Activated naive CD8-positive, alpha-beta T cell treated with anti-CD3 and anti-CD28 coated beads, Interleukin-2, amount 50 U/mL, for 24 hours (primary cell): ENCODE results near the gene ANGPT4.
A peak's percentile ranks its signal among the peaks of the same experiment; 100 is the strongest.
"Not testable (repeated sequence)": the region's sequence is repeated elsewhere in the genome, so short reads cannot be mapped to it uniquely, and the experiment has no call there.

Experiments
- ATAC-seq: fragments of 150-1000 bp; cut with Tn5 transposase; one replicate; pipeline ENCODE4 v1.10.0; 2021
- DNase-seq: peaks from one replicate; pipeline ENCODE4 v3.0.0; 2021
- H3K27ac Mint-ChIP-seq: one replicate; pipeline ENCODE4 v1.8.0; 2021; ENCODE audit warnings: mild to moderate bottlenecking, mixed read lengths
- H3K27me3 Mint-ChIP-seq: one replicate; pipeline ENCODE4 v1.8.0; 2021; ENCODE audit warnings: mixed read lengths
- H3K36me3 Mint-ChIP-seq: one replicate; pipeline ENCODE4 v1.8.0; 2021; ENCODE audit warnings: low read depth, mixed read lengths
- H3K4me1 Mint-ChIP-seq: one replicate; pipeline ENCODE4 v1.8.0; 2021; ENCODE audit warnings: mixed read lengths
- H3K4me3 Mint-ChIP-seq: one replicate; pipeline ENCODE4 v1.8.0; 2021; ENCODE audit warnings: mild to moderate bottlenecking, moderate library complexity, mixed read lengths
- H3K9me3 Mint-ChIP-seq: one replicate; pipeline ENCODE4 v1.8.0; 2021; ENCODE audit warnings: mixed read lengths

The ANGPT4 gene

GRCh38 chr20:859751-860231, 56.3 kb downstream of the ANGPT4 start:
- Mint-ChIP-seq H3K27me3 (no peaks in the 10 kb centered on the region), H3K36me3 (no peaks in the 10 kb centered on the region), H3K9me3 (no peaks in the 10 kb centered on the region), H3K4me1 (peaks cover 41% of the 10 kb centered on the region), H3K27ac (no peak overlapping the region), H3K4me3 (no peak overlapping the region)
- DNase-seq (no peak), ATAC-seq (no peak)

GRCh38 chr20:858011-858410, 58.1 kb downstream of the ANGPT4 start:
- Mint-ChIP-seq H3K4me3 (no peak overlapping the region), H3K27ac (no peak overlapping the region), H3K36me3 (no peaks in the 10 kb centered on the region), H3K27me3 (no peaks in the 10 kb centered on the region), H3K4me1 (peaks cover 55% of the 10 kb centered on the region), H3K9me3 (no peaks in the 10 kb centered on the region)
- ATAC-seq (no peak), DNase-seq (no peak)

- Mint-ChIP-seq H3K27me3 (no peaks in the 10 kb centered on the region), H3K4me1 (peaks cover 58% of the 10 kb centered on the region), H3K4me3 (peak overlapping the region; percentile 41), H3K36me3 (no peaks in the 10 kb centered on the region), H3K9me3 (no peaks in the 10 kb centered on the region), H3K27ac (peak overlapping the region; percentile 34)
- DNase-seq (peak; percentile 62), ATAC-seq (peak; percentile 87)
Measured at GRCh38 chr20:856361-856775, 59.8 kb downstream of the ANGPT4 start.

- H3K27me3 Mint-ChIP-seq: no peaks in the 10 kb centered on the region
- DNase-seq: no peak
- ATAC-seq: no peak
- no peaks in the 10 kb centered on the region for H3K9me3 Mint-ChIP-seq
- no peak overlapping the region for H3K27ac Mint-ChIP-seq
- peaks cover 60% of the 10 kb centered on the region for H3K4me1 Mint-ChIP-seq
- H3K4me3 Mint-ChIP-seq: no peak overlapping the region
- no peaks in the 10 kb centered on the region for H3K36me3 Mint-ChIP-seq
Measured at GRCh38 chr20:855466-856360, 60.4 kb downstream of the ANGPT4 start.

- H3K4me1 Mint-ChIP-seq: peaks cover 59% of the 10 kb centered on the region
- ATAC-seq: no peak
- no peak for DNase-seq
- no peaks in the 10 kb centered on the region for H3K9me3 Mint-ChIP-seq
- no peaks in the 10 kb centered on the region for H3K36me3 Mint-ChIP-seq
- no peaks in the 10 kb centered on the region for H3K27me3 Mint-ChIP-seq
- H3K27ac Mint-ChIP-seq: no peak overlapping the region
- H3K4me3 Mint-ChIP-seq: no peak overlapping the region
Measured at GRCh38 chr20:854601-855000, 61.5 kb downstream of the ANGPT4 start.

GRCh38 chr20:853406-853996, 62.6 kb downstream of the ANGPT4 start:
- no peak for DNase-seq
- peak; percentile 35 for ATAC-seq
- no peak overlapping the region for H3K27ac Mint-ChIP-seq

GRCh38 chr20:848731-849130, 67.4 kb downstream of the ANGPT4 start:
- H3K4me1 Mint-ChIP-seq: peaks cover 48% of the 10 kb centered on the region
- not testable (repeated sequence) for DNase-seq, H3K27ac Mint-ChIP-seq, ATAC-seq, H3K36me3 Mint-ChIP-seq, H3K9me3 Mint-ChIP-seq, H3K27me3 Mint-ChIP-seq, H3K4me3 Mint-ChIP-seq

More at GRCh38 chr20:853406-853996, 62.6 kb downstream of the ANGPT4 start:
- peaks cover 55% of the 10 kb centered on the region for H3K4me1 Mint-ChIP-seq
- no peaks in the 10 kb centered on the region for H3K9me3 Mint-ChIP-seq
- H3K36me3 Mint-ChIP-seq: no peaks in the 10 kb centered on the region
- H3K4me3 Mint-ChIP-seq: no peak overlapping the region
- no peaks in the 10 kb centered on the region for H3K27me3 Mint-ChIP-seq

GRCh38 chr20:848193-848592, 67.9 kb downstream of the ANGPT4 start:
- Mint-ChIP-seq H3K36me3 (no peaks in the 10 kb centered on the region), H3K9me3 (no peaks in the 10 kb centered on the region), H3K4me3 (no peak overlapping the region), H3K27ac (no peak overlapping the region), H3K27me3 (no peaks in the 10 kb centered on the region), H3K4me1 (peaks cover 47% of the 10 kb centered on the region)
- ATAC-seq (no peak), DNase-seq (no peak)

- DNase-seq: peak; percentile 61
- H3K27me3 Mint-ChIP-seq: peaks cover under 1% of the 10 kb centered on the region
- H3K36me3 Mint-ChIP-seq: no peaks in the 10 kb centered on the region
- ATAC-seq: peak; percentile 27
- peaks cover 49% of the 10 kb centered on the region for H3K4me1 Mint-ChIP-seq
- H3K4me3 Mint-ChIP-seq: peak overlapping the region; percentile 80
- H3K9me3 Mint-ChIP-seq: no peaks in the 10 kb centered on the region
- peak overlapping the region; percentile 82 for H3K27ac Mint-ChIP-seq
Measured at GRCh38 chr20:846894-847278, 69.2 kb downstream of the ANGPT4 start.

GRCh38 chr20:845941-846893, 69.9 kb downstream of the ANGPT4 start:
- Mint-ChIP-seq H3K4me1 (peaks cover 49% of the 10 kb centered on the region), H3K4me3 (peak overlapping the region; percentile 80), H3K27ac (peak overlapping the region; percentile 82), H3K36me3 (no peaks in the 10 kb centered on the region), H3K9me3 (no peaks in the 10 kb centered on the region), H3K27me3 (peaks cover 2% of the 10 kb centered on the region)
- peak; percentile 31 for DNase-seq
- no peak for ATAC-seq

- Mint-ChIP-seq H3K9me3 (no peaks in the 10 kb centered on the region), H3K27ac (peak overlapping the region; percentile 82), H3K4me3 (peak overlapping the region; percentile 80), H3K4me1 (peaks cover 47% of the 10 kb centered on the region), H3K27me3 (peaks cover 2% of the 10 kb centered on the region), H3K36me3 (no peaks in the 10 kb centered on the region)
- ATAC-seq (no peak), DNase-seq (no peak)
Measured at GRCh38 chr20:845226-845868, 70.8 kb downstream of the ANGPT4 start.

GRCh38 chr20:844473-845225, 71.5 kb downstream of the ANGPT4 start:
- no peaks in the 10 kb centered on the region for H3K9me3 Mint-ChIP-seq
- no peak overlapping the region for H3K27ac Mint-ChIP-seq
- peak; percentile 91 for ATAC-seq
- H3K36me3 Mint-ChIP-seq: no peaks in the 10 kb centered on the region
- peaks cover 2% of the 10 kb centered on the region for H3K27me3 Mint-ChIP-seq
- H3K4me1 Mint-ChIP-seq: peaks cover 44% of the 10 kb centered on the region
- peak overlapping the region; percentile 78 for H3K4me3 Mint-ChIP-seq
- peak; percentile 86 for DNase-seq

- H3K4me3 Mint-ChIP-seq: no peak overlapping the region
- no peaks in the 10 kb centered on the region for H3K9me3 Mint-ChIP-seq
- H3K36me3 Mint-ChIP-seq: no peaks in the 10 kb centered on the region
- peaks cover 2% of the 10 kb centered on the region for H3K27me3 Mint-ChIP-seq
- ATAC-seq (no peak), DNase-seq (no peak)
- H3K27ac Mint-ChIP-seq: no peak overlapping the region
- H3K4me1 Mint-ChIP-seq: peaks cover 44% of the 10 kb centered on the region
Measured at GRCh38 chr20:843912-844311, 72.2 kb downstream of the ANGPT4 start.
